Medulla oblongata (tissue), 1 donor: Measurements from ENCODE around the gene MRPL28.
A peak's percentile ranks its signal among the peaks of the same experiment; 100 is the strongest.
"Not testable (repeated sequence)": the region's sequence is repeated elsewhere in the genome, so short reads cannot be mapped to it uniquely, and the experiment has no call there.

Experiments used
- DNase-seq: peaks from one replicate; pipeline ENCODE4 v3.0.0-alpha.2; 2015; ENCODE audit errors: extremely low spot score

The MRPL28 gene

GRCh38 chr16:373848-374615, 3.7 kb upstream of the MRPL28 start:
- no peak for DNase-seq

- no peak for DNase-seq
Measured at GRCh38 chr16:373020-373598, 2.8 kb upstream of the MRPL28 start.

- no peak for DNase-seq
Measured at GRCh38 chr16:372302-372983, 2.1 kb upstream of the MRPL28 start.

GRCh38 chr16:371515-372301, 1.4 kb upstream of the MRPL28 start:
- DNase-seq, result no peak

- no peak for DNase-seq
Measured at GRCh38 chr16:370979-371514, 709 bp upstream of the MRPL28 start.

- DNase-seq, result no peak
Measured at GRCh38 chr16:369866-370436, 387 bp downstream of the MRPL28 start.

- no peak for DNase-seq
Measured at GRCh38 chr16:369275-369865, 968 bp downstream of the MRPL28 start.

- no peak for DNase-seq
Measured at GRCh38 chr16:368388-369158, 1.8 kb downstream of the MRPL28 start.

GRCh38 chr16:367333-367903, 2.9 kb downstream of the MRPL28 start:
- no peak for DNase-seq

- no peak for DNase-seq
Measured at GRCh38 chr16:366476-366875, 3.9 kb downstream of the MRPL28 start.

GRCh38 chr16:364595-365491, 5.5 kb downstream of the MRPL28 start:
- no peak for DNase-seq

- DNase-seq, result no peak
Measured at GRCh38 chr16:363766-364490, 6.4 kb downstream of the MRPL28 start.

- DNase-seq, result no peak
Measured at GRCh38 chr16:363110-363765, 7.1 kb downstream of the MRPL28 start.

- DNase-seq, result not testable (repeated sequence)
Measured at GRCh38 chr16:362702-362999, 7.7 kb downstream of the MRPL28 start.

- DNase-seq, result peak; percentile 73
Measured at GRCh38 chr16:361872-362701, 8.3 kb downstream of the MRPL28 start.

- DNase-seq, result no peak
Measured at GRCh38 chr16:361341-361871, 8.9 kb downstream of the MRPL28 start.
